Measurements from ENCODE around the gene SFT2D2. TPM values are rescaled to one million over a fixed set of nuclear protein-coding genes. Genes with fewer than 3 reads are reported as not detected.

Gene SFT2D2
- total RNA-seq, 1 donor from 2014 or later, result 30.5 TPM

DNA sequence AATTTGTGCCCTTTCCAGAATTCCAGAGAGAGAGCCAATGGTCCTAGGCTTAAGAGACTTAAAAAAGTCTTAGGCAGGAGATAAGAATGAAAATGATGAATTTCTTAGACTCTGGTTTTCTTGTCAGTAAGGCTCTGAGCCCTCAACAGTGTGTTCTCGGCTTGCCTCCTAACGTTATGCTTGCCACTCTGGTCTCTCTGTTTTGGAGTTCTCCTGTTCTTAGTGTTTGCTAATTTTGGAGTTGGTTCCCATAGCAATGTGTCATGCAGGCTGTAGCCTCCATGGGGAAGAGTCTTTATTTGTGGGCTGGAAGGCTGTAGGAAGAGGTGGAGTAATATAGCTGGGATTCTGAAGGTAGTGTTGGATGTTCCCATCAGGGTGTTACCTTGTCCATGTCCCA lies 74.8 kb downstream of the SFT2D2 start:
- H3K27ac ChIP-seq, result no peak overlapping the region
- no peaks in the 10 kb centered on the region for H3F3A ChIP-seq (ENCODE audit: low read depth)
- no peaks in the 10 kb centered on the region for H3K79me2 ChIP-seq (ENCODE audit: low read depth)

DNA sequence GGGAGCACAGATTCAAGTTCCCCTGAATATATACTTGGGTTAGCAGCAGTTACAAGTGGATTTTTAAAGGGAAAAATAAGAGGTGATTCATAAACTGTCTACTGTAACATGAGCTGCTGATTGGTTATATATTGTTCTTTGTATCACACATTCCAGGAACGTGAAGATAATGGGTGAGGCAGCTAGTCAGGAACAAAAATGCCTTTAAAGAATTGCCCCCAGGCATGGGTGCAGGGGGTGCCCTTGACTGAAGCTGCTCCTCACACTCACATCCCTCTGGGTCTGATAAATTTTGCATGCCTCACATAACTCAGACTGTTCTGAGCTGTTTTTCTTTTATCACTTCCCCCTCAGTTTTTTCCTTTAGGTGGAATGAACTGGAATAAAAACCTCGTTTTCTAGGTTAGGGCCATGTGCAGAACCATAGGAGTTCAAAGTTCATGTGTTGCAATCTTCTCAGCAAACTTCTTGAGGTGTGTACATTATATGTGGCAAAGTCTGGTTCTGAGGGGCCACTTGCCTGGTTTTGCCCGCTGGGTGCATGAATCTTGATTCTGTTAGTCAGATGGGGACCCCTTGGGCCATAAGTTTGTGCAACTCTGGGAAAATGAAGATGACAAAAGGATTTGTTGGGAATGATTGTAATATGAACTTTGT lies 76.0 kb downstream of the SFT2D2 start:
- H3K4me3 Mint-ChIP-seq, result no peak overlapping the region
- H3K79me2 ChIP-seq (ENCODE audit: low read depth), result no peaks in the 10 kb centered on the region
- H3K4me2 ChIP-seq, result no peak overlapping the region
- no peaks in the 10 kb centered on the region for H3K4me1 ChIP-seq
- H3K36me3 Mint-ChIP-seq, result no peaks in the 10 kb centered on the region
- no peak overlapping the region for H3K4me3 ChIP-seq
- no peaks in the 10 kb centered on the region for H3K9me3 ChIP-seq (ENCODE audit: low read depth)
- H3K27ac Mint-ChIP-seq, result no peak overlapping the region
- no peak overlapping the region for H3K27ac ChIP-seq
- no peaks in the 10 kb centered on the region for H3F3A ChIP-seq (ENCODE audit: low read depth)
- no peaks in the 10 kb centered on the region for H3K9me3 Mint-ChIP-seq
- TF ChIP-seq EZH2 (IDR thresholded peaks at IDR 0.05), result no peak
- TF ChIP-seq EZH2phosphoT487 (IDR thresholded peaks at IDR 0.05), result no peak
- TF ChIP-seq, protein P1, sequence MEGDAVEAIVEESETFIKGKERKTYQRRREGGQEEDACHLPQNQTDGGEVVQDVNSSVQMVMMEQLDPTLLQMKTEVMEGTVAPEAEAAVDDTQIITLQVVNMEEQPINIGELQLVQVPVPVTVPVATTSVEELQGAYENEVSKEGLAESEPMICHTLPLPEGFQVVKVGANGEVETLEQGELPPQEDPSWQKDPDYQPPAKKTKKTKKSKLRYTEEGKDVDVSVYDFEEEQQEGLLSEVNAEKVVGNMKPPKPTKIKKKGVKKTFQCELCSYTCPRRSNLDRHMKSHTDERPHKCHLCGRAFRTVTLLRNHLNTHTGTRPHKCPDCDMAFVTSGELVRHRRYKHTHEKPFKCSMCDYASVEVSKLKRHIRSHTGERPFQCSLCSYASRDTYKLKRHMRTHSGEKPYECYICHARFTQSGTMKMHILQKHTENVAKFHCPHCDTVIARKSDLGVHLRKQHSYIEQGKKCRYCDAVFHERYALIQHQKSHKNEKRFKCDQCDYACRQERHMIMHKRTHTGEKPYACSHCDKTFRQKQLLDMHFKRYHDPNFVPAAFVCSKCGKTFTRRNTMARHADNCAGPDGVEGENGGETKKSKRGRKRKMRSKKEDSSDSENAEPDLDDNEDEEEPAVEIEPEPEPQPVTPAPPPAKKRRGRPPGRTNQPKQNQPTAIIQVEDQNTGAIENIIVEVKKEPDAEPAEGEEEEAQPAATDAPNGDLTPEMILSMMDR (IDR thresholded peaks at IDR 0.05), result no peak
- no peaks in the 10 kb centered on the region for H3K4me1 Mint-ChIP-seq
- H2AFZ ChIP-seq (replicated peaks), result no peak overlapping the region
- no peak overlapping the region for H3K9ac ChIP-seq
- H4K20me1 ChIP-seq (ENCODE audit: low read depth), result no peaks in the 10 kb centered on the region
- H3K36me3 ChIP-seq, result no peaks in the 10 kb centered on the region
- H3K27me3 Mint-ChIP-seq (ENCODE audit: insufficient read depth, low read depth), result peaks cover 2% of the 10 kb centered on the region
- DNase-seq (ENCODE audit: low spot score), result no peak
- H3K27me3 ChIP-seq, result no peaks in the 10 kb centered on the region

More for the DNA sequence above, 74.8 kb downstream of the SFT2D2 start:
- TF ChIP-seq EZH2 (IDR thresholded peaks at IDR 0.05), result no peak
- TF ChIP-seq, protein P1 (IDR thresholded peaks at IDR 0.05), result no peak
- TF ChIP-seq EZH2phosphoT487 (IDR thresholded peaks at IDR 0.05), result no peak
- H3K4me1 ChIP-seq, result no peaks in the 10 kb centered on the region
- DNase-seq (ENCODE audit: low spot score), result no peak
- H3K36me3 Mint-ChIP-seq, result no peaks in the 10 kb centered on the region
- no peaks in the 10 kb centered on the region for H4K20me1 ChIP-seq (ENCODE audit: low read depth)
- H3K4me3 Mint-ChIP-seq, result no peak overlapping the region
- no peak overlapping the region for H3K4me3 ChIP-seq
- no peaks in the 10 kb centered on the region for H3K36me3 ChIP-seq
- peaks cover 2% of the 10 kb centered on the region for H3K27me3 Mint-ChIP-seq (ENCODE audit: insufficient read depth, low read depth)
- no peak overlapping the region for H3K9ac ChIP-seq
- H3K4me2 ChIP-seq, result no peak overlapping the region
- H3K9me3 ChIP-seq (ENCODE audit: low read depth), result no peaks in the 10 kb centered on the region
- no peak overlapping the region for H3K27ac Mint-ChIP-seq
- H3K4me1 Mint-ChIP-seq, result no peaks in the 10 kb centered on the region
- no peak overlapping the region for H2AFZ ChIP-seq (replicated peaks)
- no peaks in the 10 kb centered on the region for H3K9me3 Mint-ChIP-seq
- no peaks in the 10 kb centered on the region for H3K27me3 ChIP-seq

Small RNA genes within 50 kb of the gene (small RNA-seq; reads per million reads assigned to genes)
- not detected for gene AL021397.1
- gene RNU6-1310P, result not detected

Other genes with a start within 250 kb of the SFT2D2 start
- gene GPR161, start 89.1 kb upstream of the SFT2D2 start, total RNA-seq (ENCODE audit: low replicate concordance), result 21.1 and 26.5 TPM in 2 replicates
- 28.1 and 52.9 TPM in 2 replicates for gene TIPRL, start 47.0 kb upstream of the SFT2D2 start, total RNA-seq (ENCODE audit: low replicate concordance)
- 1.3 and 3.1 TPM in 2 replicates for gene TBX19, start 54.9 kb downstream of the SFT2D2 start, total RNA-seq (ENCODE audit: low replicate concordance)

Measured in neural progenitor cell (in vitro differentiated cells).